GM23338 (cell line): ENCODE results near the gene TMEM88. TPM values are rescaled to one million over a fixed set of nuclear protein-coding genes. Genes with fewer than 3 reads are reported as not detected.

Experiments used
- ATAC-seq: fragments of 200-7000 bp; cut with Tn5 transposase; 3 replicates; pipeline ENCODE4 v1.9.1; 2020
- DNase-seq: peaks from one replicate; pipeline ENCODE4 v3.0.0-alpha.2; 2015; ENCODE audit warnings: low spot score
- H2AFZ ChIP-seq: fragments of 200-600 bp; sonication (generic); 2 replicates; pipeline ENCODE4 v1.8.0; 2016; ENCODE audit warnings: antibody characterized with exemption, mild to moderate bottlenecking, moderate library complexity
- H3F3A ChIP-seq: fragments of 200-600 bp; sonication (generic); replicated peaks from 2 replicates; pipeline ENCODE4 v1.8.0; 2017; ENCODE audit warnings: antibody characterized with exemption, mixed run types, low read depth
- H3K27ac ChIP-seq: fragments of 200-600 bp; sonication (generic); 2 replicates; pipeline ENCODE4 v1.6.1; 2016; ENCODE audit warnings: low read depth
- H3K27me3 ChIP-seq: fragments of 200-600 bp; sonication (generic); 2 replicates; pipeline ENCODE4 v1.8.0; 2016; ENCODE audit warnings: mild to moderate bottlenecking, mixed run types, moderate library complexity; ENCODE audit not compliant: insufficient read depth
- H3K36me3 ChIP-seq: fragments of 200-600 bp; sonication (generic); 2 replicates; pipeline ENCODE4 v1.8.0; 2016; ENCODE audit warnings: mild to moderate bottlenecking; ENCODE audit not compliant: insufficient read depth
- H3K4me1 ChIP-seq: fragments of 200-600 bp; sonication (generic); 2 replicates; pipeline ENCODE4 v1.8.0; 2016; ENCODE audit warnings: mild to moderate bottlenecking, moderate library complexity; ENCODE audit not compliant: insufficient read depth
- H3K4me2 ChIP-seq: fragments of 200-600 bp; sonication (generic); 2 replicates; pipeline ENCODE4 v1.7.1; 2017; ENCODE audit warnings: mixed run types
- H3K4me3 ChIP-seq: fragments of 200-600 bp; sonication (generic); 2 replicates; pipeline ENCODE4 v1.6.1; 2016; ENCODE audit warnings: mixed run types
- H3K79me2 ChIP-seq: fragments of 200-600 bp; sonication (generic); replicated peaks from 2 replicates; pipeline ENCODE4 v1.8.0; 2017; ENCODE audit warnings: mild to moderate bottlenecking; ENCODE audit not compliant: insufficient read depth
- H3K9me2 ChIP-seq: fragments of 200-600 bp; sonication (generic); 2 replicates; pipeline ENCODE4 v1.8.0; 2017; ENCODE audit not compliant: insufficient read depth
- H4K20me1 ChIP-seq: fragments of 200-600 bp; sonication (generic); replicated peaks from 2 replicates; pipeline ENCODE4 v1.8.0; 2017; ENCODE audit warnings: mild to moderate bottlenecking; ENCODE audit not compliant: insufficient read depth
- H3K27ac Mint-ChIP-seq: 2 replicates; pipeline ENCODE4 v1.8.0; 2020; ENCODE audit warnings: inconsistent platforms, mild to moderate bottlenecking, moderate library complexity, mixed read lengths
- H3K27me3 Mint-ChIP-seq: 3 replicates; pipeline ENCODE4 v1.8.0; 2022; ENCODE audit warnings: low read depth, mild to moderate bottlenecking, moderate library complexity, mixed read lengths, inconsistent platforms; ENCODE audit not compliant: insufficient read depth, poor library complexity
- H3K36me3 Mint-ChIP-seq: 3 replicates; pipeline ENCODE4 v1.8.0; 2021; ENCODE audit warnings: low read depth, mild to moderate bottlenecking, inconsistent platforms, moderate library complexity, mixed read lengths
- H3K4me1 Mint-ChIP-seq: 3 replicates; pipeline ENCODE4 v1.8.0; 2020; ENCODE audit warnings: mild to moderate bottlenecking, inconsistent platforms, mixed read lengths
- H3K4me3 Mint-ChIP-seq: 3 replicates; pipeline ENCODE4 v1.8.0; 2021; ENCODE audit warnings: moderate library complexity, mild to moderate bottlenecking, inconsistent platforms, mixed read lengths
- H3K9me3 Mint-ChIP-seq: 3 replicates; pipeline ENCODE4 v1.8.0; 2020; ENCODE audit warnings: moderate library complexity, mild to moderate bottlenecking, inconsistent platforms, mixed read lengths
- CREB1 ChIP-seq: fragments of 250-450 bp; sonication (Bioruptor Pico); IDR thresholded peaks from 2 replicates; pipeline ENCODE4 v1.5.0; 2020; ENCODE audit warnings: low read depth, mild to moderate bottlenecking, moderate library complexity
- CTCF ChIP-seq, 2 experiments: fragments of 200-600 bp in 1 of 2; sonication (generic) in 1 of 2; conservative IDR thresholded peaks; 2 replicates each; pipeline versions ENCODE4 v1.5.1 to v1.6.1; 2016 to 2017; ENCODE audit warnings: antibody characterized with exemption in 2 of 2, low read depth in 2 of 2, mild to moderate bottlenecking in 2 of 2, moderate library complexity in 1 of 2
- ETS1 ChIP-seq: IDR thresholded peaks from 2 replicates; pipeline ENCODE4 v1.6.1; 2016; ENCODE audit warnings: antibody characterized with exemption
- EZH2 ChIP-seq: fragments of 200-600 bp; sonication (generic); IDR thresholded peaks from one replicate; pipeline ENCODE4 v1.8.0; 2017; ENCODE audit warnings: antibody characterized with exemption, mild to moderate bottlenecking, low read depth; ENCODE audit not compliant: unreplicated experiment
- EZH2phosphoT487 ChIP-seq: fragments of 200-600 bp; sonication (generic); IDR thresholded peaks from one replicate; pipeline ENCODE4 v1.8.1; 2018; ENCODE audit warnings: antibody characterized with exemption; ENCODE audit not compliant: unreplicated experiment
- JUNB ChIP-seq: IDR thresholded peaks from one replicate; pipeline ENCODE4 v1.6.1; 2016; ENCODE audit warnings: antibody characterized with exemption; ENCODE audit not compliant: unreplicated experiment
- NANOG ChIP-seq: IDR thresholded peaks from 2 replicates; pipeline ENCODE4 v1.6.1; 2016; ENCODE audit warnings: antibody characterized with exemption, borderline replicate concordance
- POLR2AphosphoS5 ChIP-seq: IDR thresholded peaks from 2 replicates; pipeline ENCODE4 v1.6.1; 2016; ENCODE audit warnings: antibody characterized with exemption, low read depth
- REST ChIP-seq: IDR thresholded peaks from one replicate; pipeline ENCODE4 v1.6.1; 2018; ENCODE audit warnings: antibody characterized with exemption; ENCODE audit not compliant: unreplicated experiment
- STAT1 ChIP-seq: IDR thresholded peaks from one replicate; pipeline ENCODE4 v1.6.1; 2016; ENCODE audit warnings: antibody characterized with exemption; ENCODE audit not compliant: unreplicated experiment
- ZNF114 ChIP-seq: fragments of 250-450 bp; sonication (Bioruptor Pico); IDR thresholded peaks from 2 replicates; pipeline ENCODE4 v1.5.0; 2020; ENCODE audit warnings: mild to moderate bottlenecking, moderate library complexity
- ZNF331 ChIP-seq: fragments of 250-450 bp; sonication (Bioruptor Pico); IDR thresholded peaks from 2 replicates; pipeline ENCODE4 v1.5.0; 2020; ENCODE audit warnings: low read depth, mild to moderate bottlenecking, moderate library complexity
- ZNF462 ChIP-seq: fragments of 250-450 bp; sonication (Bioruptor Pico); IDR thresholded peaks from 2 replicates; pipeline ENCODE4 v1.5.0; 2020; ENCODE audit warnings: mild to moderate bottlenecking, moderate library complexity
- polyA plus RNA-seq: library from polyadenylated mRNA; unstranded; fragments of >200 nt; fragmentation: Nextera tagmentation; extraction: Ambion mirVana; gene quantifications from 2 replicates; pipeline ENCODE4 v1.2.1, GENCODE V29; 2016
- total RNA-seq: library from RNA; depleted of rRNA; stranded (reverse); fragments of >200 nt; shearing (Covaris generic); gene quantifications from 2 replicates; pipeline ENCODE4 v1.2.3, GENCODE V29; 2014

TMEM88 gene
- total and polyA plus RNA-seq, 2 experiments from 2014 or later: 0.58 to 0.97 TPM

- H3F3A ChIP-seq: peaks cover 14% of the 10 kb centered on the region; the same call in 1 of the 2 replicates
- Mint-ChIP-seq H3K27ac (no peak within 1 kb of the TSS; the same call in 1 of the 2 replicates), H3K27me3 (peaks cover 4% of the 10 kb centered on the region), H3K9me3 (no peaks in the 10 kb centered on the region; the same call in 2 of the 3 replicates), H3K4me3 (no peak within 1 kb of the TSS), H3K4me1 (peaks cover 22% of the 10 kb centered on the region), H3K36me3 (no peaks in the 10 kb centered on the region; the same call in 2 of the 3 replicates)
- peak within 1 kb of the TSS; percentile 99 for H3K4me2 ChIP-seq
- no peaks in the 10 kb centered on the region; the same call in 1 of the 2 replicates for H3K36me3 ChIP-seq
- H3K27me3 ChIP-seq: peaks cover 40% of the 10 kb centered on the region
- DNase-seq (peak; percentile 95), ATAC-seq (peak; percentile 7)
- peak within 1 kb of the TSS; percentile 55 for H3K4me3 ChIP-seq
- peak; percentile 87 for TF ChIP-seq ETS1
- no peak for TF ChIP-seq EZH2
- TF ChIP-seq ZNF331: no peak
- no peak for TF ChIP-seq NANOG
- TF ChIP-seq CTCF (conservative IDR thresholded peaks at IDR 0.05; ENCODE audit: low read depth in 2 of 2): no peak
- TF ChIP-seq STAT1: no peak
- no peak for TF ChIP-seq REST
- TF ChIP-seq ZNF462 (CRISPR knock-in tag): no peak
- TF ChIP-seq JUNB: no peak
- 0 out of 2 replicates have a peak, but pooled peaks have one; percentile 2 for TF ChIP-seq CREB1
- TF ChIP-seq ZNF114 (CRISPR knock-in tag): no peak
- no peak for TF ChIP-seq EZH2phosphoT487
- peak; percentile 59 for TF ChIP-seq POLR2AphosphoS5
- peak within 1 kb of the TSS; percentile 30 for H2AFZ ChIP-seq
- H3K79me2 ChIP-seq: peaks cover 7% of the 10 kb centered on the region
- peak within 1 kb of the TSS; percentile 65 for H3K27ac ChIP-seq
- H3K4me1 ChIP-seq: peaks cover 41% of the 10 kb centered on the region
- no peaks in the 10 kb centered on the region for H3K9me2 ChIP-seq
- peaks cover 10% of the 10 kb centered on the region for H4K20me1 ChIP-seq
Measured at GRCh38 chr17:7857713-7858521, 3.1 kb downstream of the TMEM88 start, which contains the start of gene CYB5D1. TSS of gene CYB5D1 (plus strand) at chr17:7858003. CDS start at chr17:7858135, 132 bp downstream.
